OCI-LY1 (cell line): ENCODE data around the gene MGRN1.

Experiments
- H2AFZ ChIP-seq: fragments of 200-600 bp; sonication (generic), shearing (Covaris generic); 2 replicates; pipeline ENCODE4 v1.6.0; 2014; ENCODE audit warnings: antibody characterized with exemption, mild to moderate bottlenecking, low read length
- H3F3A ChIP-seq: fragments of 200-600 bp; sonication (generic), shearing (Covaris generic); 2 replicates; pipeline ENCODE4 v1.6.0; 2014; ENCODE audit warnings: mild to moderate bottlenecking, antibody characterized with exemption, low read length, moderate library complexity; ENCODE audit not compliant: insufficient read depth
- H3K27ac ChIP-seq: fragments of 200-600 bp; sonication (generic); 2 replicates; pipeline ENCODE4 v1.5.1; 2014; ENCODE audit warnings: low read length, mixed run types, mild to moderate bottlenecking, low read depth; ENCODE audit not compliant: poor library complexity, severe bottlenecking
- H3K27me3 ChIP-seq: fragments of 200-600 bp; sonication (generic); 2 replicates; pipeline ENCODE4 v1.6.0; 2014; ENCODE audit warnings: antibody characterized with exemption, mild to moderate bottlenecking, low read length, moderate library complexity; ENCODE audit not compliant: insufficient read depth
- H3K36me3 ChIP-seq: fragments of 200-600 bp; sonication (generic); 2 replicates; pipeline ENCODE4 v1.6.1; 2014; ENCODE audit warnings: mild to moderate bottlenecking, antibody characterized with exemption, low read length, moderate library complexity, mixed read lengths; ENCODE audit not compliant: insufficient read depth
- H3K4me1 ChIP-seq: fragments of 200-600 bp; sonication (generic); 2 replicates; pipeline ENCODE4 v1.5.1; 2014; ENCODE audit warnings: mild to moderate bottlenecking, low read length, moderate library complexity; ENCODE audit not compliant: insufficient read depth, severe bottlenecking
- H3K4me2 ChIP-seq: fragments of 200-600 bp; sonication (generic), shearing (Covaris generic); 2 replicates; pipeline ENCODE4 v1.6.1; 2014; ENCODE audit warnings: low read length
- H3K4me3 ChIP-seq: fragments of 200-600 bp; sonication (generic); 2 replicates; pipeline ENCODE4 v1.5.1; 2014; ENCODE audit warnings: low read length, low read depth, mild to moderate bottlenecking, mixed read lengths; ENCODE audit not compliant: poor library complexity, severe bottlenecking
- H3K79me2 ChIP-seq: fragments of 200-600 bp; shearing (Covaris generic); 2 replicates; pipeline ENCODE4 v1.6.1; 2016; ENCODE audit warnings: mixed run types, low read length, mixed read lengths; ENCODE audit not compliant: insufficient read depth
- H3K9ac ChIP-seq: fragments of 200-600 bp; sonication (generic), shearing (Covaris generic); 2 replicates; pipeline ENCODE4 v1.6.1; 2014; ENCODE audit warnings: mild to moderate bottlenecking, low read length, mixed read lengths
- H3K9me2 ChIP-seq: fragments of 200-600 bp; sonication (generic), shearing (Covaris generic); 2 replicates; pipeline ENCODE4 v1.6.1; 2014; ENCODE audit warnings: low read depth, mild to moderate bottlenecking, low read length, mixed read lengths
- H3K9me3 ChIP-seq: fragments of 200-600 bp; shearing (Covaris generic); 2 replicates; pipeline ENCODE4 v1.6.1; 2014; ENCODE audit warnings: low read length, mixed read lengths
- H4K20me1 ChIP-seq: fragments of 200-600 bp; sonication (generic), shearing (Covaris generic); 2 replicates; pipeline ENCODE4 v1.6.0; 2016; ENCODE audit warnings: mild to moderate bottlenecking, low read length; ENCODE audit not compliant: insufficient read depth
- EZH2 ChIP-seq: fragments of 200-600 bp; sonication (generic), shearing (Covaris generic); IDR thresholded peaks from 2 replicates; pipeline ENCODE4 v1.8.0; 2017; ENCODE audit warnings: borderline replicate concordance, mixed run types, mild to moderate bottlenecking, antibody characterized with exemption, low read length, moderate library complexity, mixed read lengths
- TF ChIP-seq, protein P1 (sequence below): fragments of 200-600 bp; sonication (generic), shearing (Covaris generic); IDR thresholded peaks from 2 replicates; pipeline ENCODE4 v1.5.1; 2017; ENCODE audit warnings: mild to moderate bottlenecking, antibody characterized with exemption, low read length, moderate library complexity, mixed read lengths

Gene MGRN1

DNA sequence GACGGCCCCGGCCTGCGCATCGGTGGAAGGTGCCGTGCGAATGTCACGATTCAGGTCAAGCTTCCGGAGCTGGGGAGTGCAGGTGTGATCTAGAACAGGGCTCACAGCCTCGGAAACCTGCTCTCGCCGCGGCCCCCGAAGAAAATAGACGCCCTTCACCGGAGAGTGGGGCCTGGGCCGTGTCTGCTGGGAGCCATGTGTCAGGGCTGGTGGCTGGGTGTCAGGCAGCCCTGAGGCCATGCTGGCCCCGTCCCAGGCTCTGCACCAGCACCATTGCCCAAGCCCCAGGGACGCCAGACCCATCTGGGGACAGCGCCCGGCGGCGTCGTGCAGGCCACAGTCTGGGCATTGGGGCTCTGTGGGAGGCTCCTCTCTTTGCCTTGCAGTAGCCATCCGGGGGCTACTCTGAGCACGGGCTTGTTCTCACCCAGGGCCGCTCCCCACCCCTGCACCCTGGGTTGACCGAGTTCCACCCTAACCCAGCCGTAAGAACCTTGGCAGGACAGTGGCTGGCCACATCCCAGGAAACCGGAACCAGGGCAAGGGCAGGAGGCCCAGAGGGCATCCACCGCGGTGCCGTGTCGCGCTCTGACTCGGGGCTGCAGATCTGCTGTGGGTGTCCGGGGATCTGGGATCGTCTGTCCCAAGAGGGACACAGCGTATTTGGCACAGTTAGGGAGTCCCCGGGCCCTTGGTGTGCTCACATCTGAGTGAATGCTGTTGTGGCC is 63.5 kb downstream of the MGRN1 start:
- H3K9me3 ChIP-seq = no peaks in the 10 kb centered on the region
- H3K4me3 ChIP-seq = no peak overlapping the region
- H4K20me1 ChIP-seq = no peaks in the 10 kb centered on the region
- H3F3A ChIP-seq = no peaks in the 10 kb centered on the region; the same call in 1 of the 2 replicates
- no peak overlapping the region for H2AFZ ChIP-seq
- no peak overlapping the region for H3K27ac ChIP-seq
- H3K4me2 ChIP-seq = no peak overlapping the region
- H3K36me3 ChIP-seq = peaks cover 20% of the 10 kb centered on the region; the same call in 1 of the 2 replicates
- no peaks in the 10 kb centered on the region for H3K79me2 ChIP-seq
- H3K4me1 ChIP-seq = peaks cover 8% of the 10 kb centered on the region
- H3K27me3 ChIP-seq = no peaks in the 10 kb centered on the region
- TF ChIP-seq, protein P1, sequence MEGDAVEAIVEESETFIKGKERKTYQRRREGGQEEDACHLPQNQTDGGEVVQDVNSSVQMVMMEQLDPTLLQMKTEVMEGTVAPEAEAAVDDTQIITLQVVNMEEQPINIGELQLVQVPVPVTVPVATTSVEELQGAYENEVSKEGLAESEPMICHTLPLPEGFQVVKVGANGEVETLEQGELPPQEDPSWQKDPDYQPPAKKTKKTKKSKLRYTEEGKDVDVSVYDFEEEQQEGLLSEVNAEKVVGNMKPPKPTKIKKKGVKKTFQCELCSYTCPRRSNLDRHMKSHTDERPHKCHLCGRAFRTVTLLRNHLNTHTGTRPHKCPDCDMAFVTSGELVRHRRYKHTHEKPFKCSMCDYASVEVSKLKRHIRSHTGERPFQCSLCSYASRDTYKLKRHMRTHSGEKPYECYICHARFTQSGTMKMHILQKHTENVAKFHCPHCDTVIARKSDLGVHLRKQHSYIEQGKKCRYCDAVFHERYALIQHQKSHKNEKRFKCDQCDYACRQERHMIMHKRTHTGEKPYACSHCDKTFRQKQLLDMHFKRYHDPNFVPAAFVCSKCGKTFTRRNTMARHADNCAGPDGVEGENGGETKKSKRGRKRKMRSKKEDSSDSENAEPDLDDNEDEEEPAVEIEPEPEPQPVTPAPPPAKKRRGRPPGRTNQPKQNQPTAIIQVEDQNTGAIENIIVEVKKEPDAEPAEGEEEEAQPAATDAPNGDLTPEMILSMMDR = no peak
- TF ChIP-seq EZH2 = no peak
- H3K9ac ChIP-seq = no peak overlapping the region
- H3K9me2 ChIP-seq = no peaks in the 10 kb centered on the region

DNA sequence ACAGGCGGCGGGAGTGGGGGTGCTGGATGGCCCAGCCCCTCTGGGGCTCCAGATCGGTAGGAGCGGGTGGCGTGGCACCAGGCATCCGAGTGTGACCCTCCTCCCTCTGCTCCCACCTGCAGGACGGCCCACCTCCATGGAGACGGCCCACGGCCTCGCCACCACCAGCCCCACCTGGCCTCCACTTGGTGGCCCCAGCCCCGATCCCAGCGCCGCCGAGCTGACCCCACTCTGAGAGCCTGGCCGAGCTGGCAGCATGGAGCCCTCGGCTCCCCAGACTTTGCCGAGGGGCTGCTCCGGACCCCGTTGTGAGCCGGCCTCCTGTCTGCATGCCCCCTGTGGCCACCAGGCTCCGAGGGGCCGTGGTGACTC is 64.0 kb downstream of the MGRN1 start:
- no peaks in the 10 kb centered on the region; the same call in 1 of the 2 replicates for H3F3A ChIP-seq
- no peaks in the 10 kb centered on the region for H4K20me1 ChIP-seq
- no peak overlapping the region for H3K4me3 ChIP-seq
- H3K4me2 ChIP-seq = no peak overlapping the region
- H3K9me2 ChIP-seq = no peaks in the 10 kb centered on the region
- H3K79me2 ChIP-seq = no peaks in the 10 kb centered on the region
- TF ChIP-seq EZH2 = no peak
- TF ChIP-seq, protein P1 = no peak
- no peak overlapping the region for H3K27ac ChIP-seq
- no peak overlapping the region for H2AFZ ChIP-seq
- no peak overlapping the region for H3K9ac ChIP-seq
- H3K4me1 ChIP-seq = peaks cover 9% of the 10 kb centered on the region
- H3K36me3 ChIP-seq = peaks cover 15% of the 10 kb centered on the region; the same call in 1 of the 2 replicates
- no peaks in the 10 kb centered on the region for H3K9me3 ChIP-seq
- no peaks in the 10 kb centered on the region for H3K27me3 ChIP-seq

DNA sequence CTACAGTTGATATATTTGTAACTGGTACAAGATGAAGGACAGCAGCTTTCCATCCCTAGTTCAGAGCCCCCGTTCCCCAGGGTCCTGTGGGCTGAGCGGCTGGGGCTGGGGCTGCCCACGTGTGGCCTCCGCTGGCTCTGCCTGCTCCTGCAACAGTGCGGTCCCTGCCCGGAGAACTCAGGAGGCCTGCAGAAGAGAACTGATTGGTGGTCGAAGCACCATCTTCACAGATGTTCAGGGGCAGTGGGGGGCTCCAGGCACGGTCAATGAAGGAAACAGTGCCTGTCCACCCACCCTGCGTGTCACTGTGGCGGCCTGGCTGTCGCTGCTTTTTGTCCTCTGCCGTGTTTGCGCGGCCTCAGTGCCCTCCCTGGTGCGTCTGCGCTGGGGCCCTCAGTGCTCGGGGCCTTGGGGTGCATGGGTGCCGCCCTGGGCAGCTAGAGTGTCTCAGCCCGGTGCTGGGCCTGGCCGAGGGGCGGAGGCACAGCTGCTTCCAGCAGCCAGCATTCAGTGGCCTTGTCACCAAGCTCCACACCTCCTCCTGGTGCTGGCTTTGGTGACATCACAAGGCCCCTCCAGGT is 64.6 kb downstream of the MGRN1 start:
- Histone ChIP-seq H3K9ac (no peak overlapping the region), H3F3A (no peaks in the 10 kb centered on the region; the same call in 1 of the 2 replicates), H2AFZ (no peak overlapping the region), H3K9me2 (no peaks in the 10 kb centered on the region), H3K4me3 (no peak overlapping the region), H3K9me3 (no peaks in the 10 kb centered on the region), H3K4me1 (peaks cover 9% of the 10 kb centered on the region), H3K27me3 (no peaks in the 10 kb centered on the region), H3K4me2 (no peak overlapping the region), H3K27ac (no peak overlapping the region), H3K79me2 (no peaks in the 10 kb centered on the region), H4K20me1 (no peaks in the 10 kb centered on the region), H3K36me3 (peaks cover 10% of the 10 kb centered on the region; the same call in 1 of the 2 replicates)
- TF ChIP-seq, protein P1 = no peak
- no peak for TF ChIP-seq EZH2
